ENCODE measurements around the gene AVL9. TPM values are rescaled to one million over a fixed set of nuclear protein-coding genes. Genes with fewer than 3 reads are reported as not detected.

AVL9 gene
- total RNA-seq, 4 donors from 2014 or later: 44.5 to 82.5 (median 52.5) TPM

- DNase-seq: no peak
- Histone ChIP-seq H3K36me3 (peaks cover 0 to 71% (median 0%) of the 10 kb centered on the region in 3 donors), H3K27me3 (no peaks in the 10 kb centered on the region), H3K4me1 (no peaks in the 10 kb centered on the region), H3K27ac (no peak overlapping the region), H3K4me3 (no peak overlapping the region), H3K9me3 (no peaks in the 10 kb centered on the region)
- TF ChIP-seq CTCF (IDR thresholded peaks at IDR 0.05) (no peak), POLR2A (IDR thresholded peaks at IDR 0.05) (no peak)
These were observed 79.3 kb downstream of the AVL9 start for GRCh38 chr7:32574626-32575025.

- DNase-seq: no peak
- Histone ChIP-seq H3K4me3 (no peak overlapping the region), H3K9me3 (no peaks in the 10 kb centered on the region), H3K36me3 (peaks cover 0 to 78% (median 0%) of the 10 kb centered on the region in 3 donors), H3K27ac (no peak overlapping the region), H3K27me3 (no peaks in the 10 kb centered on the region), H3K4me1 (no peaks in the 10 kb centered on the region)
- no peak for TF ChIP-seq POLR2A (IDR thresholded peaks at IDR 0.05)
- no peak for TF ChIP-seq CTCF (IDR thresholded peaks at IDR 0.05)
These were observed 82.1 kb downstream of the AVL9 start for GRCh38 chr7:32577421-32577820.

GRCh38 chr7:32579776-32580175, 84.5 kb downstream of the AVL9 start:
- no peak for DNase-seq
- no peak for TF ChIP-seq POLR2A (IDR thresholded peaks at IDR 0.05)
- TF ChIP-seq CTCF (IDR thresholded peaks at IDR 0.05): no peak
- Histone ChIP-seq H3K36me3 (peaks cover 0 to 80% (median 0%) of the 10 kb centered on the region in 3 donors), H3K9me3 (no peaks in the 10 kb centered on the region), H3K4me1 (no peaks in the 10 kb centered on the region), H3K4me3 (no peak overlapping the region), H3K27me3 (no peaks in the 10 kb centered on the region), H3K27ac (no peak overlapping the region)

- Histone ChIP-seq H3K9me3 (no peaks in the 10 kb centered on the region), H3K36me3 (peaks cover 0 to 80% (median 0%) of the 10 kb centered on the region in 3 donors), H3K4me3 (no peak overlapping the region), H3K27me3 (no peaks in the 10 kb centered on the region), H3K27ac (no peak overlapping the region), H3K4me1 (no peaks in the 10 kb centered on the region)
- no peak for DNase-seq
- TF ChIP-seq CTCF (IDR thresholded peaks at IDR 0.05): no peak
These were observed 85.4 kb downstream of the AVL9 start for GRCh38 chr7:32580646-32581045.

GRCh38 chr7:32582036-32582435, 86.7 kb downstream of the AVL9 start:
- Histone ChIP-seq H3K4me3 (no peak overlapping the region), H3K9me3 (no peaks in the 10 kb centered on the region), H3K36me3 (peaks cover 0 to 78% (median 0%) of the 10 kb centered on the region in 3 donors), H3K27me3 (no peaks in the 10 kb centered on the region), H3K27ac (no peak overlapping the region), H3K4me1 (no peaks in the 10 kb centered on the region)
- no peak for DNase-seq
- no peak for TF ChIP-seq POLR2A (IDR thresholded peaks at IDR 0.05)

GRCh38 chr7:32583791-32584190, 88.5 kb downstream of the AVL9 start:
- H3K4me3 ChIP-seq: no peak overlapping the region
- peaks cover 0 to 72% (median 0%) of the 10 kb centered on the region in 3 donors for H3K36me3 ChIP-seq
- H3K27ac ChIP-seq: no peak overlapping the region
- no peak for TF ChIP-seq POLR2A (IDR thresholded peaks at IDR 0.05)
- no peak for TF ChIP-seq CTCF (IDR thresholded peaks at IDR 0.05)
- no peaks in the 10 kb centered on the region for H3K4me1 ChIP-seq
- no peaks in the 10 kb centered on the region for H3K27me3 ChIP-seq
- H3K9me3 ChIP-seq: no peaks in the 10 kb centered on the region
- no peak for DNase-seq

Measured in Peyer's patch (tissue), 4 donors.